ENCODE data around the gene FKBP9. TPM values are rescaled to one million over a fixed set of nuclear protein-coding genes. Genes with fewer than 3 reads are reported as not detected.
A peak's percentile ranks its signal among the peaks of the same experiment; 100 is the strongest.

FKBP9 gene
- total RNA-seq, 1 experiment from 2014 or later: 160 TPM

GRCh38 chr7:32930378-32930777, 26.9 kb upstream of the FKBP9 start:
- peaks cover 26% of the 10 kb centered on the region for H3K36me3 Mint-ChIP-seq (ENCODE audit: insufficient read depth, unreplicated experiment)
- intact Hi-C loops (cut with micrococcal nuclease; ENCODE audit: unreplicated experiment): no loop called here
- no peak for TF ChIP-seq CTCF (IDR thresholded peaks at IDR 0.05; ENCODE audit: unreplicated experiment)
- no peak overlapping the region for H3K4me3 Mint-ChIP-seq (ENCODE audit: low read depth, unreplicated experiment)
- no TSS peak for BruUV-seq (replicated peaks)
- H3K27me3 Mint-ChIP-seq (ENCODE audit: unreplicated experiment): no peaks in the 10 kb centered on the region
- DNase-seq: no peak
- no peaks in the 10 kb centered on the region for H3K9me3 Mint-ChIP-seq (ENCODE audit: low read depth, unreplicated experiment)
- CTCF ChIA-PET: interaction anchor here (0.7 kb wide), 1 partner anchor 22 kb away, joined by 3 read pairs; no protein-coding TSS in a partner anchor
- H3K4me1 Mint-ChIP-seq (ENCODE audit: low read depth, unreplicated experiment): peaks cover 2% of the 10 kb centered on the region
- H3K27ac Mint-ChIP-seq (ENCODE audit: unreplicated experiment): no peak overlapping the region

- H3K27me3 Mint-ChIP-seq (ENCODE audit: unreplicated experiment): no peaks in the 10 kb centered on the region
Observed at GRCh38 chr7:32935558-32935957, 21.7 kb upstream of the FKBP9 start.

GRCh38 chr7:32936689-32937088, 20.6 kb upstream of the FKBP9 start:
- H3K4me3 Mint-ChIP-seq (ENCODE audit: low read depth, unreplicated experiment): no peak overlapping the region
- CTCF ChIA-PET: interaction anchor here (0.6 to 0.8 kb wide), 2 partner anchors 90 to 274 kb away, joined by 3 to 5 read pairs; no protein-coding TSS in a partner anchor
- no peak for TF ChIP-seq CTCF (IDR thresholded peaks at IDR 0.05; ENCODE audit: unreplicated experiment)
- DNase-seq: no peak
- H3K27ac Mint-ChIP-seq (ENCODE audit: unreplicated experiment): no peak overlapping the region
- intact Hi-C loops (cut with micrococcal nuclease; ENCODE audit: unreplicated experiment): no loop called here
- peaks cover 33% of the 10 kb centered on the region for H3K4me1 Mint-ChIP-seq (ENCODE audit: low read depth, unreplicated experiment)
- no peaks in the 10 kb centered on the region for H3K9me3 Mint-ChIP-seq (ENCODE audit: low read depth, unreplicated experiment)
- no peaks in the 10 kb centered on the region for H3K27me3 Mint-ChIP-seq (ENCODE audit: unreplicated experiment)
- no TSS peak for BruUV-seq (replicated peaks)
- H3K36me3 Mint-ChIP-seq (ENCODE audit: insufficient read depth, unreplicated experiment): peaks cover 22% of the 10 kb centered on the region

More at GRCh38 chr7:32935558-32935957, 21.7 kb upstream of the FKBP9 start:
- BruUV-seq (replicated peaks): no TSS peak
- H3K9me3 Mint-ChIP-seq (ENCODE audit: low read depth, unreplicated experiment): no peaks in the 10 kb centered on the region
- H3K36me3 Mint-ChIP-seq (ENCODE audit: insufficient read depth, unreplicated experiment): peaks cover 18% of the 10 kb centered on the region
- CTCF ChIA-PET: no interaction called here
- H3K4me1 Mint-ChIP-seq (ENCODE audit: low read depth, unreplicated experiment): peaks cover 27% of the 10 kb centered on the region
- intact Hi-C loops (cut with micrococcal nuclease; ENCODE audit: unreplicated experiment): no loop called here
- H3K4me3 Mint-ChIP-seq (ENCODE audit: low read depth, unreplicated experiment): no peak overlapping the region
- no peak for DNase-seq
- no peak overlapping the region for H3K27ac Mint-ChIP-seq (ENCODE audit: unreplicated experiment)
- TF ChIP-seq CTCF (IDR thresholded peaks at IDR 0.05; ENCODE audit: unreplicated experiment): no peak

GRCh38 chr7:32937344-32938174, 19.7 kb upstream of the FKBP9 start:
- intact Hi-C loops (cut with micrococcal nuclease; ENCODE audit: unreplicated experiment): no loop called here
- no peak overlapping the region for H3K4me3 Mint-ChIP-seq (ENCODE audit: low read depth, unreplicated experiment)
- TF ChIP-seq CTCF (IDR thresholded peaks at IDR 0.05; ENCODE audit: unreplicated experiment): no peak
- peaks cover 26% of the 10 kb centered on the region for H3K36me3 Mint-ChIP-seq (ENCODE audit: insufficient read depth, unreplicated experiment)
- no peaks in the 10 kb centered on the region for H3K27me3 Mint-ChIP-seq (ENCODE audit: unreplicated experiment)
- no peaks in the 10 kb centered on the region for H3K9me3 Mint-ChIP-seq (ENCODE audit: low read depth, unreplicated experiment)
- H3K4me1 Mint-ChIP-seq (ENCODE audit: low read depth, unreplicated experiment): peaks cover 40% of the 10 kb centered on the region
- BruUV-seq (replicated peaks): no TSS peak
- peak; percentile 16 for DNase-seq
- CTCF ChIA-PET: no interaction called here
- H3K27ac Mint-ChIP-seq (ENCODE audit: unreplicated experiment): no peak overlapping the region

All from Calu3 (cell line).